Stimulated activated naive CD8-positive, alpha-beta T cell treated with anti-CD3 and anti-CD28 coated beads, Interleukin-15, Interleukin-2, amounts not matched to agents 100 ng/mL and 50 ng/mL, for 24 hours (primary cell): ENCODE results near the gene TMC7.

ENCODE experiments used
- H3K27ac Mint-ChIP-seq: one replicate; pipeline ENCODE4 v1.8.0; 2021; ENCODE audit warnings: mild to moderate bottlenecking, mixed read lengths
- H3K27me3 Mint-ChIP-seq: one replicate; pipeline ENCODE4 v1.8.0; 2021; ENCODE audit warnings: mixed read lengths
- H3K36me3 Mint-ChIP-seq: one replicate; pipeline ENCODE4 v1.8.0; 2021; ENCODE audit warnings: low read depth, mixed read lengths
- H3K4me1 Mint-ChIP-seq: one replicate; pipeline ENCODE4 v1.8.0; 2021; ENCODE audit warnings: low read depth, mixed read lengths
- H3K4me3 Mint-ChIP-seq: one replicate; pipeline ENCODE4 v1.8.0; 2021; ENCODE audit warnings: mild to moderate bottlenecking, mixed read lengths
- H3K9me3 Mint-ChIP-seq: one replicate; pipeline ENCODE4 v1.8.0; 2021; ENCODE audit warnings: mixed read lengths

Gene TMC7

GRCh38 chr16:19040400-19040799 lies 56.7 kb downstream of the TMC7 start:
- Mint-ChIP-seq H3K9me3 (peaks cover 1% of the 10 kb centered on the region), H3K36me3 (no peaks in the 10 kb centered on the region), H3K4me3 (no peak overlapping the region), H3K27me3 (peaks cover 4% of the 10 kb centered on the region), H3K4me1 (no peaks in the 10 kb centered on the region), H3K27ac (no peak overlapping the region)

GRCh38 chr16:19044769-19045168 lies 61.0 kb downstream of the TMC7 start:
- no peak overlapping the region for H3K4me3 Mint-ChIP-seq
- H3K4me1 Mint-ChIP-seq: no peaks in the 10 kb centered on the region
- no peaks in the 10 kb centered on the region for H3K9me3 Mint-ChIP-seq
- H3K27me3 Mint-ChIP-seq: peaks cover 4% of the 10 kb centered on the region
- H3K27ac Mint-ChIP-seq: no peak overlapping the region
- H3K36me3 Mint-ChIP-seq: no peaks in the 10 kb centered on the region

- Mint-ChIP-seq H3K27ac (no peak overlapping the region), H3K4me3 (no peak overlapping the region), H3K9me3 (no peaks in the 10 kb centered on the region), H3K27me3 (no peaks in the 10 kb centered on the region), H3K36me3 (no peaks in the 10 kb centered on the region), H3K4me1 (no peaks in the 10 kb centered on the region)
Observed at GRCh38 chr16:19046062-19046461, 62.3 kb downstream of the TMC7 start.

- Mint-ChIP-seq H3K4me1 (peaks cover 8% of the 10 kb centered on the region), H3K27ac (no peak overlapping the region), H3K9me3 (no peaks in the 10 kb centered on the region), H3K4me3 (no peak overlapping the region), H3K36me3 (no peaks in the 10 kb centered on the region), H3K27me3 (peaks cover 3% of the 10 kb centered on the region)
Observed at GRCh38 chr16:19062706-19063105, 79.0 kb downstream of the TMC7 start.

- Mint-ChIP-seq H3K9me3 (no peaks in the 10 kb centered on the region), H3K4me3 (peak overlapping the region; percentile 88), H3K27me3 (no peaks in the 10 kb centered on the region), H3K36me3 (peaks cover 4% of the 10 kb centered on the region), H3K4me1 (peaks cover 20% of the 10 kb centered on the region), H3K27ac (peak overlapping the region; percentile 92)
Observed at GRCh38 chr16:19066988-19067348, 83.2 kb downstream of the TMC7 start.

- Mint-ChIP-seq H3K4me3 (peak within 1 kb of the TSS; percentile 88), H3K4me1 (peaks cover 20% of the 10 kb centered on the region), H3K27ac (peak within 1 kb of the TSS; percentile 92), H3K36me3 (peaks cover 5% of the 10 kb centered on the region), H3K27me3 (no peaks in the 10 kb centered on the region), H3K9me3 (no peaks in the 10 kb centered on the region)
Observed at GRCh38 chr16:19067349-19068236, 83.9 kb downstream of the TMC7 start, which contains the start of gene COQ7. COQ7 (plus strand) TSS chr16:19067614; CDS start chr16:19067665, 51 bp downstream.

GRCh38 chr16:19068237-19068815 lies 84.6 kb downstream of the TMC7 start:
- Mint-ChIP-seq H3K4me3 (peak overlapping the region; percentile 88), H3K27me3 (no peaks in the 10 kb centered on the region), H3K27ac (peak overlapping the region; percentile 92)

GRCh38 chr16:19071811-19072777 lies 88.4 kb downstream of the TMC7 start:
- H3K4me1 Mint-ChIP-seq: peaks cover 15% of the 10 kb centered on the region
- no peaks in the 10 kb centered on the region for H3K27me3 Mint-ChIP-seq
- H3K36me3 Mint-ChIP-seq: peaks cover 24% of the 10 kb centered on the region
- no peaks in the 10 kb centered on the region for H3K9me3 Mint-ChIP-seq
- no peak overlapping the region for H3K27ac Mint-ChIP-seq
- no peak overlapping the region for H3K4me3 Mint-ChIP-seq

More at GRCh38 chr16:19068237-19068815, 84.6 kb downstream of the TMC7 start:
- H3K9me3 Mint-ChIP-seq: no peaks in the 10 kb centered on the region
- H3K36me3 Mint-ChIP-seq: peaks cover 7% of the 10 kb centered on the region
- peaks cover 20% of the 10 kb centered on the region for H3K4me1 Mint-ChIP-seq

GRCh38 chr16:19073344-19073743 lies 89.6 kb downstream of the TMC7 start:
- no peak overlapping the region for H3K4me3 Mint-ChIP-seq
- H3K9me3 Mint-ChIP-seq: no peaks in the 10 kb centered on the region
- H3K36me3 Mint-ChIP-seq: peaks cover 26% of the 10 kb centered on the region
- peaks cover 6% of the 10 kb centered on the region for H3K4me1 Mint-ChIP-seq
- no peak overlapping the region for H3K27ac Mint-ChIP-seq
- H3K27me3 Mint-ChIP-seq: no peaks in the 10 kb centered on the region

GRCh38 chr16:19073863-19074262 lies 90.1 kb downstream of the TMC7 start:
- Mint-ChIP-seq H3K4me1 (peaks cover 1% of the 10 kb centered on the region), H3K27ac (no peak overlapping the region), H3K36me3 (peaks cover 29% of the 10 kb centered on the region), H3K9me3 (no peaks in the 10 kb centered on the region), H3K27me3 (no peaks in the 10 kb centered on the region), H3K4me3 (no peak overlapping the region)

GRCh38 chr16:19075511-19075910 lies 91.8 kb downstream of the TMC7 start:
- H3K27me3 Mint-ChIP-seq: no peaks in the 10 kb centered on the region

GRCh38 chr16:19077879-19078278 lies 94.1 kb downstream of the TMC7 start:
- no peaks in the 10 kb centered on the region for H3K4me1 Mint-ChIP-seq
- no peak overlapping the region for H3K27ac Mint-ChIP-seq
- no peak overlapping the region for H3K4me3 Mint-ChIP-seq
- H3K9me3 Mint-ChIP-seq: no peaks in the 10 kb centered on the region
- no peaks in the 10 kb centered on the region for H3K27me3 Mint-ChIP-seq
- peaks cover 55% of the 10 kb centered on the region for H3K36me3 Mint-ChIP-seq

More at GRCh38 chr16:19075511-19075910, 91.8 kb downstream of the TMC7 start:
- Mint-ChIP-seq H3K9me3 (no peaks in the 10 kb centered on the region), H3K4me1 (no peaks in the 10 kb centered on the region), H3K36me3 (peaks cover 43% of the 10 kb centered on the region), H3K4me3 (no peak overlapping the region), H3K27ac (no peak overlapping the region)

GRCh38 chr16:19083670-19084069 lies 99.9 kb downstream of the TMC7 start:
- Mint-ChIP-seq H3K27me3 (peaks cover 8% of the 10 kb centered on the region), H3K9me3 (no peaks in the 10 kb centered on the region), H3K4me3 (no peak overlapping the region), H3K36me3 (peaks cover 32% of the 10 kb centered on the region), H3K27ac (no peak overlapping the region), H3K4me1 (peaks cover 3% of the 10 kb centered on the region)

- Mint-ChIP-seq H3K4me3 (no peak overlapping the region), H3K9me3 (no peaks in the 10 kb centered on the region), H3K27ac (no peak overlapping the region), H3K27me3 (peaks cover 8% of the 10 kb centered on the region), H3K36me3 (peaks cover 28% of the 10 kb centered on the region), H3K4me1 (peaks cover 3% of the 10 kb centered on the region)
Observed at GRCh38 chr16:19084139-19084538, 100.4 kb downstream of the TMC7 start.
